Neuronal stem cell (in vitro differentiated cells): ENCODE data around the gene HPGDS.

Source experiments
- DNase-seq: peaks from one replicate; pipeline ENCODE4 v3.0.0-alpha.2; 2013; ENCODE audit warnings: low spot score
- H2AFZ ChIP-seq: one replicate; pipeline ENCODE4 v1.6.1; 2013; ENCODE audit warnings: mild to moderate bottlenecking, low read length, inconsistent platforms
- H2AK5ac ChIP-seq: 2 replicates; pipeline ENCODE4 v1.6.1; 2013; ENCODE audit warnings: low read depth, mild to moderate bottlenecking, inconsistent platforms, low read length, moderate library complexity, mixed read lengths
- H2BK120ac ChIP-seq: 2 replicates; pipeline ENCODE4 v1.6.1; 2013; ENCODE audit warnings: low read depth, mild to moderate bottlenecking, inconsistent platforms, low read length, moderate library complexity, mixed read lengths
- H2BK12ac ChIP-seq: one replicate; pipeline ENCODE4 v1.6.1; 2013; ENCODE audit warnings: low read length, inconsistent platforms
- H2BK15ac ChIP-seq: 2 replicates; pipeline ENCODE4 v1.6.1; 2013; ENCODE audit warnings: mild to moderate bottlenecking, low read length, inconsistent platforms, mixed read lengths
- H2BK5ac ChIP-seq: one replicate; pipeline ENCODE4 v1.6.1; 2013; ENCODE audit warnings: inconsistent platforms, mild to moderate bottlenecking, low read length, moderate library complexity
- H3K14ac ChIP-seq: one replicate; pipeline ENCODE4 v1.6.1; 2013; ENCODE audit warnings: low read length, inconsistent platforms
- H3K18ac ChIP-seq: 2 replicates; pipeline ENCODE4 v1.6.1; 2013; ENCODE audit warnings: low read length, inconsistent platforms
- H3K23ac ChIP-seq: 2 replicates; pipeline ENCODE4 v1.6.1; 2013; ENCODE audit warnings: low read depth, mild to moderate bottlenecking, mixed read lengths, low read length, inconsistent platforms; ENCODE audit not compliant: poor library complexity
- H3K27ac ChIP-seq: replicated peaks from 3 replicates; pipeline ENCODE4 v1.5.1; 2013; ENCODE audit warnings: low read length, inconsistent platforms
- H3K27me3 ChIP-seq, 3 experiments: 2 replicates each; pipeline ENCODE4 v1.6.1; 2013; ENCODE audit warnings: low read length in 3 of 3, mild to moderate bottlenecking in 2 of 3, inconsistent platforms in 1 of 3, low read depth in 1 of 3, mixed read lengths in 1 of 3, moderate library complexity in 1 of 3; ENCODE audit not compliant: control insufficient read depth in 3 of 3, insufficient read depth in 3 of 3
- H3K36me3 ChIP-seq, 2 donors: replicated peaks in 1 of 2; 2 replicates each; pipeline ENCODE4 v1.6.1; 2013; ENCODE audit warnings: low read length in 2 of 2; ENCODE audit not compliant: control insufficient read depth in 2 of 2, insufficient read depth in 2 of 2
- H3K4ac ChIP-seq: 2 replicates; pipeline ENCODE4 v1.6.1; 2013; ENCODE audit warnings: inconsistent platforms, mild to moderate bottlenecking, low read length, moderate library complexity
- H3K4me1 ChIP-seq, 2 donors: 1 replicate in 1 of 2; 2 replicates in 1 of 2; pipeline ENCODE4 v1.6.1; 2013; ENCODE audit warnings: low read length in 2 of 2, low read depth in 1 of 2; ENCODE audit not compliant: control insufficient read depth in 2 of 2, insufficient read depth in 1 of 2
- H3K4me2 ChIP-seq: one replicate; pipeline ENCODE4 v1.6.1; 2013; ENCODE audit warnings: mild to moderate bottlenecking, low read length, inconsistent platforms; ENCODE audit not compliant: insufficient read depth, poor library complexity, severe bottlenecking
- H3K4me3 ChIP-seq, 2 donors: 2 replicates each; pipeline ENCODE4 v1.5.1; 2013; ENCODE audit warnings: low read length in 2 of 2, mild to moderate bottlenecking in 2 of 2, inconsistent platforms in 1 of 2, moderate library complexity in 1 of 2
- H3K79me1 ChIP-seq: one replicate; pipeline ENCODE4 v1.6.1; 2013; ENCODE audit warnings: low read depth, mild to moderate bottlenecking, inconsistent platforms, low read length, moderate library complexity
- H3K9ac ChIP-seq: one replicate; pipeline ENCODE4 v1.6.1; 2013; ENCODE audit warnings: mild to moderate bottlenecking, low read depth, low read length, inconsistent platforms; ENCODE audit not compliant: poor library complexity
- H3K9me3 ChIP-seq, 2 donors: replicated peaks in 1 of 2; 2 replicates each; pipeline versions ENCODE3 to v1.6.1; 2013; ENCODE audit warnings: low read length in 2 of 2, mild to moderate bottlenecking in 2 of 2, inconsistent platforms in 1 of 2, low read depth in 1 of 2, mixed read lengths in 1 of 2, moderate library complexity in 1 of 2; ENCODE audit not compliant: control insufficient read depth in 2 of 2, insufficient read depth in 1 of 2
- H4K8ac ChIP-seq: one replicate; pipeline ENCODE4 v1.6.1; 2013; ENCODE audit warnings: low read depth, mild to moderate bottlenecking, inconsistent platforms, low read length, moderate library complexity
- H4K91ac ChIP-seq: one replicate; pipeline ENCODE4 v1.6.1; 2013; ENCODE audit warnings: low read length, low read depth, mild to moderate bottlenecking, inconsistent platforms; ENCODE audit not compliant: poor library complexity
- WGBS, 2 donors: extraction: QIAGEN DNeasy Blood & Tissue Kit; methylation state at CpG; one replicate each; pipeline ENCODE4 v1.1.7; 2013; ENCODE audit warnings: missing lambda C conversion rate in 2 of 2, mixed read lengths in 1 of 2; ENCODE audit not compliant: insufficient read length in 2 of 2, insufficient replicate concordance in 1 of 2; ENCODE audit errors: extremely low coverage in 2 of 2; 5-methylcytosine and 5-hydroxymethylcytosine counted together

The HPGDS gene

DNA sequence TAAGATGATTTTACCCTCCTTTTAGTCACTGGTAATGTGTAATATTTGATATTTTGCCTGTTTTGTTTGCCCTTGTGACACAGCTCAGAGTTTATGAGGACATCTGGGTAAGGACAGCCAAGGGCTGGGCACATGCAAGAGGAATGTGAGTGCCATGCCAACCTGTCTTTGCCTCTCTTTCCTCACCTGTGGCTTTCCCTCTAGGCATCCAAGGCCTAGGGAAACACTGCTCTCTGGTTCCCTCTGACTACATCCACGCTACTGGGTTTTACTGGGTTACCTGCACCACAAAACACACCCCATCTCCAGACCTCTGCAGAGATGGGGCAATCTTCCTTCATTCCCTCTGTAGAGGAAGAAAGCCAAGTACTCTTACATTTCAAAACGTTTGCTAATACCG lies 7.7 kb downstream of the HPGDS start:
- peaks cover 0 to 3% of the 10 kb centered on the region in 2 donors for H3K4me1 ChIP-seq
- H3K36me3 ChIP-seq: no peaks in the 10 kb centered on the region
- DNase-seq: no peak
- H2BK12ac ChIP-seq: no peak overlapping the region
- no peak overlapping the region for H2BK5ac ChIP-seq
- H3K27ac ChIP-seq: no peak overlapping the region
- no peaks in the 10 kb centered on the region for H3K9me3 ChIP-seq
- no peak overlapping the region for H4K91ac ChIP-seq
- no peak overlapping the region for H2AFZ ChIP-seq
- no peak overlapping the region for H3K23ac ChIP-seq
- H3K27me3 ChIP-seq: no peaks in the 10 kb centered on the region
- H3K14ac ChIP-seq: no peak overlapping the region
- H2BK120ac ChIP-seq: no peak overlapping the region
- H3K79me1 ChIP-seq: no peaks in the 10 kb centered on the region
- no peak overlapping the region for H4K8ac ChIP-seq
- H3K9ac ChIP-seq: no peak overlapping the region
- H3K4me2 ChIP-seq: no peak overlapping the region
- H2BK15ac ChIP-seq: no peak overlapping the region
- WGBS, 2 donors: no CpG with 5 or more reads among the region's 3 CpGs
- no peak overlapping the region for H2AK5ac ChIP-seq
- no peak overlapping the region for H3K4ac ChIP-seq
- no peak overlapping the region for H3K18ac ChIP-seq
- no peak overlapping the region for H3K4me3 ChIP-seq

DNA sequence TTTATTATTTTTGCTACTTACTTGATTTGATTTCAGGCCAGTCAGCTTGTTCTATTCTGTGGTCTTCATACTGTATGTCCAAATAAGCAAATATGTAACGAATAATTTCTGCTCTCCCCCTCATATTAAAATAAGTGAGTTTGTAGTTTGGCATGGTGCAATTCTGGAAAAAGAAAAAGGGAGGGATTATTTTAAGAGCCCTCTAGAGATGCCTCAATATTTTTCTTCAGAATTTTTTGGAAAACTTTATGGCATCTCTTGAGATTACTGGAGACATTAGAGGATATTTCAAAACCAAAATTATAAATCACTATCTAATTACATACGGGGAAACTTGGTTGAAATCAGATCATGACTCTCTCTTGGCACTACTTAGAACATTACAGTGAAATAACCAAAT lies 8.2 kb downstream of the HPGDS start:
- Histone ChIP-seq H2BK15ac (no peak overlapping the region), H3K4me2 (no peak overlapping the region), H3K18ac (no peak overlapping the region), H3K4me1 (peaks cover 0 to 3% of the 10 kb centered on the region in 2 donors), H3K14ac (no peak overlapping the region), H3K27ac (no peak overlapping the region), H4K91ac (no peak overlapping the region), H2BK120ac (no peak overlapping the region), H3K79me1 (no peaks in the 10 kb centered on the region), H2BK5ac (no peak overlapping the region), H2AFZ (no peak overlapping the region), H3K36me3 (no peaks in the 10 kb centered on the region), H3K4ac (no peak overlapping the region), H3K23ac (no peak overlapping the region), H4K8ac (no peak overlapping the region), H2AK5ac (no peak overlapping the region), H3K27me3 (no peaks in the 10 kb centered on the region), H3K4me3 (no peak overlapping the region), H3K9ac (no peak overlapping the region), H2BK12ac (no peak overlapping the region), H3K9me3 (no peaks in the 10 kb centered on the region)
- no peak for DNase-seq
- no CpG with 5 or more reads among the region's 2 CpGs for WGBS, 2 donors

DNA sequence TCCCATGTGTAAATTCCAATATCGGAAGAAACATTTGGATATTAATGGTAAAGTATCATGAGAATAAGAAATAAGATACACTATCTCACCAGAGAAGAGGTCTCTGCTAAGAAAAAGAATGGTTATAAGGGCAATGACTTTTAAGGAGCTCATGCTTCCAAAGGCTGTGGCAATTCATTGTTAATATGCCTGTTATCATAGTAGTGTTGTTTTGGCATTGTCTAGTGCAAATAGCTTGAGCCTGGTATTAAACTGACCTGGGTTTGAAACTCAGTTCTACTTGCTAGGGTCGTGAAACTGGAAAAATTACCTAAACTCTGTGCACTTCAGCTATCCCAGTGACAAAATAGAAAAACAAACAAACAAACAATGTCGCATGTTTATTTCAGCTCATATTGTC lies 8.8 kb downstream of the HPGDS start:
- no peak for DNase-seq
- Histone ChIP-seq H2AFZ (no peak overlapping the region), H3K9ac (no peak overlapping the region), H3K9me3 (no peaks in the 10 kb centered on the region), H3K79me1 (no peaks in the 10 kb centered on the region), H2BK5ac (no peak overlapping the region), H3K14ac (no peak overlapping the region), H3K4me1 (peaks cover 0 to 3% of the 10 kb centered on the region in 2 donors), H3K36me3 (no peaks in the 10 kb centered on the region), H2BK120ac (no peak overlapping the region), H3K4ac (no peak overlapping the region), H3K18ac (no peak overlapping the region), H3K4me2 (no peak overlapping the region), H3K27ac (no peak overlapping the region), H2BK15ac (no peak overlapping the region), H3K4me3 (no peak overlapping the region), H2BK12ac (no peak overlapping the region), H3K27me3 (no peaks in the 10 kb centered on the region), H4K91ac (no peak overlapping the region), H4K8ac (no peak overlapping the region), H3K23ac (no peak overlapping the region), H2AK5ac (no peak overlapping the region)
- WGBS, 2 donors: no CpG with 5 or more reads among the region's 3 CpGs

DNA sequence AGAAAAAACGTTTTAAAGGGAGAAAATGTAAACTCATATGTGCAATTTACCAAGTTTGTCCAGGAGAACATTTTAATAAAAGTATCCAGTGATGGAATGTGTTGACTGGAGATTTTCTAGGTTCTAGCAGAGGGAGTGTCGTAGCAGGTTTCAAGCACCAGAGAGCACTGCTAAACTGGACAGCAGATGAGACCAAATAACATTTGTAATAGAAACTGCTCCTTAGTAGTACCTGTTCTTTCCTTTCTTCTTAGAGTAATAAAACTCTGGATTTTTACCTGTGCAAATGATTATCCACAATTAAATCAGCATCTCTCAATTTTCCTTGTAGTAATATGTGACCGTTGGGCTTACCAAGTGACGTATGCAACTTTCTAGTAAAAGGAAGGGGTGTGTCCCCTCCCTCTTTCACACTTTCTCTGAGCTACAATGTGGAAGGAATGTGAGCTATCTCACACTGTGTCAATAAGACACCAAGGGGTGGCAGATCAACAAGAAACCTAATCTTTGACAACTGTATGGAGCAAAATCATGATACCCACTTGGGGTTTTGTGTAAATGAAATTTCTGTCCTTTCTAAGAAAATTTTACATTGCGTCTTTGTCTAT lies 9.5 kb downstream of the HPGDS start:
- DNase-seq: peak; percentile 31
- no peak overlapping the region for H4K91ac ChIP-seq
- H2BK5ac ChIP-seq: no peak overlapping the region
- no peak overlapping the region for H3K14ac ChIP-seq
- no peak overlapping the region for H3K4me2 ChIP-seq
- no peaks in the 10 kb centered on the region for H3K9me3 ChIP-seq
- H2AK5ac ChIP-seq: no peak overlapping the region
- no peak overlapping the region for H2BK120ac ChIP-seq
- H2AFZ ChIP-seq: no peak overlapping the region
- H3K9ac ChIP-seq: no peak overlapping the region
- H3K79me1 ChIP-seq: no peaks in the 10 kb centered on the region
- no peak overlapping the region for H2BK12ac ChIP-seq
- H3K4ac ChIP-seq: no peak overlapping the region
- no peak overlapping the region for H3K23ac ChIP-seq
- no peaks in the 10 kb centered on the region for H3K36me3 ChIP-seq
- no peak overlapping the region for H3K18ac ChIP-seq
- H4K8ac ChIP-seq: no peak overlapping the region
- H3K4me1 ChIP-seq: peaks cover 0 to 3% of the 10 kb centered on the region in 2 donors
- WGBS, 2 donors: no CpG with 5 or more reads among the region's 5 CpGs
- no peaks in the 10 kb centered on the region for H3K27me3 ChIP-seq
- no peak overlapping the region for H3K4me3 ChIP-seq
- no peak overlapping the region for H3K27ac ChIP-seq
- H2BK15ac ChIP-seq: no peak overlapping the region
